OCI-LY1 (cell line): ENCODE results near the gene BNC1.
"Not testable (repeated sequence)": the region's sequence is repeated elsewhere in the genome, so short reads cannot be mapped to it uniquely, and the experiment has no call there.

Experiments used
- H2AFZ ChIP-seq: fragments of 200-600 bp; sonication (generic), shearing (Covaris generic); 2 replicates; pipeline ENCODE4 v1.6.0; 2014; ENCODE audit warnings: antibody characterized with exemption, mild to moderate bottlenecking, low read length
- H3F3A ChIP-seq: fragments of 200-600 bp; sonication (generic), shearing (Covaris generic); 2 replicates; pipeline ENCODE4 v1.6.0; 2014; ENCODE audit warnings: mild to moderate bottlenecking, antibody characterized with exemption, low read length, moderate library complexity; ENCODE audit not compliant: insufficient read depth
- H3K27ac ChIP-seq: fragments of 200-600 bp; sonication (generic); 2 replicates; pipeline ENCODE4 v1.5.1; 2014; ENCODE audit warnings: low read length, mixed run types, mild to moderate bottlenecking, low read depth; ENCODE audit not compliant: poor library complexity, severe bottlenecking
- H3K27me3 ChIP-seq: fragments of 200-600 bp; sonication (generic); 2 replicates; pipeline ENCODE4 v1.6.0; 2014; ENCODE audit warnings: antibody characterized with exemption, mild to moderate bottlenecking, low read length, moderate library complexity; ENCODE audit not compliant: insufficient read depth
- H3K36me3 ChIP-seq: fragments of 200-600 bp; sonication (generic); 2 replicates; pipeline ENCODE4 v1.6.1; 2014; ENCODE audit warnings: mild to moderate bottlenecking, antibody characterized with exemption, low read length, moderate library complexity, mixed read lengths; ENCODE audit not compliant: insufficient read depth
- H3K4me1 ChIP-seq: fragments of 200-600 bp; sonication (generic); 2 replicates; pipeline ENCODE4 v1.5.1; 2014; ENCODE audit warnings: mild to moderate bottlenecking, low read length, moderate library complexity; ENCODE audit not compliant: insufficient read depth, severe bottlenecking
- H3K4me2 ChIP-seq: fragments of 200-600 bp; sonication (generic), shearing (Covaris generic); 2 replicates; pipeline ENCODE4 v1.6.1; 2014; ENCODE audit warnings: low read length
- H3K4me3 ChIP-seq: fragments of 200-600 bp; sonication (generic); 2 replicates; pipeline ENCODE4 v1.5.1; 2014; ENCODE audit warnings: low read length, low read depth, mild to moderate bottlenecking, mixed read lengths; ENCODE audit not compliant: poor library complexity, severe bottlenecking
- H3K79me2 ChIP-seq: fragments of 200-600 bp; shearing (Covaris generic); 2 replicates; pipeline ENCODE4 v1.6.1; 2016; ENCODE audit warnings: mixed run types, low read length, mixed read lengths; ENCODE audit not compliant: insufficient read depth
- H3K9ac ChIP-seq: fragments of 200-600 bp; sonication (generic), shearing (Covaris generic); 2 replicates; pipeline ENCODE4 v1.6.1; 2014; ENCODE audit warnings: mild to moderate bottlenecking, low read length, mixed read lengths
- H3K9me2 ChIP-seq: fragments of 200-600 bp; sonication (generic), shearing (Covaris generic); 2 replicates; pipeline ENCODE4 v1.6.1; 2014; ENCODE audit warnings: low read depth, mild to moderate bottlenecking, low read length, mixed read lengths
- H3K9me3 ChIP-seq: fragments of 200-600 bp; shearing (Covaris generic); 2 replicates; pipeline ENCODE4 v1.6.1; 2014; ENCODE audit warnings: low read length, mixed read lengths
- H4K20me1 ChIP-seq: fragments of 200-600 bp; sonication (generic), shearing (Covaris generic); 2 replicates; pipeline ENCODE4 v1.6.0; 2016; ENCODE audit warnings: mild to moderate bottlenecking, low read length; ENCODE audit not compliant: insufficient read depth
- CTCF ChIP-seq: fragments of 200-600 bp; sonication (generic), shearing (Covaris generic); IDR thresholded peaks from 2 replicates; pipeline ENCODE4 v1.5.1; 2017; ENCODE audit warnings: mild to moderate bottlenecking, antibody characterized with exemption, low read length, moderate library complexity, mixed read lengths
- EZH2 ChIP-seq: fragments of 200-600 bp; sonication (generic), shearing (Covaris generic); IDR thresholded peaks from 2 replicates; pipeline ENCODE4 v1.8.0; 2017; ENCODE audit warnings: borderline replicate concordance, mixed run types, mild to moderate bottlenecking, antibody characterized with exemption, low read length, moderate library complexity, mixed read lengths

The BNC1 gene

DNA sequence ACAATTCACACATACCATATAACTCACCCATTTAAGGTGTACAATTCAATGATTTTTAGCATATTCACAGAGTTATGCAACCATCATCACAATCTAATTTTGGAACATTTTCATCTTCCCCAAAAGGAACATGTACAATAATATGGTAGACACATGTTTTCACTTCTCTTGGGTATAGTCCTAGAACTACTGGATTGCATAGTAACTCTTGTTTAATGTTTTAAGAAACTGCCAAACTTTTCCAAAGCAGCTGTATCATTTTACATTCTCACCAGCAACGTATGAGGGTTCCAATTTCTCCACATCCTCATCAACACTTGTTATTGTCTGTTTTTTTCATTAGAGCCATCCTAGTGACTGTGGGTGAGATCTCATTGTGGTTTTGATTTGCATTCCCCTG, 14.3 kb downstream of the BNC1 start:
- no peaks in the 10 kb centered on the region for H3K9me2 ChIP-seq
- H3K4me2 ChIP-seq: no peak overlapping the region
- H3K27me3 ChIP-seq: no peaks in the 10 kb centered on the region
- no peaks in the 10 kb centered on the region for H3F3A ChIP-seq
- TF ChIP-seq CTCF (no peak), EZH2 (no peak)
- no peak overlapping the region for H3K4me3 ChIP-seq
- H3K79me2 ChIP-seq: no peaks in the 10 kb centered on the region
- no peak overlapping the region for H3K27ac ChIP-seq
- no peaks in the 10 kb centered on the region for H3K36me3 ChIP-seq
- H4K20me1 ChIP-seq: no peaks in the 10 kb centered on the region
- H3K9ac ChIP-seq: no peak overlapping the region
- H3K9me3 ChIP-seq: no peaks in the 10 kb centered on the region
- no peaks in the 10 kb centered on the region for H3K4me1 ChIP-seq
- no peak overlapping the region for H2AFZ ChIP-seq

DNA sequence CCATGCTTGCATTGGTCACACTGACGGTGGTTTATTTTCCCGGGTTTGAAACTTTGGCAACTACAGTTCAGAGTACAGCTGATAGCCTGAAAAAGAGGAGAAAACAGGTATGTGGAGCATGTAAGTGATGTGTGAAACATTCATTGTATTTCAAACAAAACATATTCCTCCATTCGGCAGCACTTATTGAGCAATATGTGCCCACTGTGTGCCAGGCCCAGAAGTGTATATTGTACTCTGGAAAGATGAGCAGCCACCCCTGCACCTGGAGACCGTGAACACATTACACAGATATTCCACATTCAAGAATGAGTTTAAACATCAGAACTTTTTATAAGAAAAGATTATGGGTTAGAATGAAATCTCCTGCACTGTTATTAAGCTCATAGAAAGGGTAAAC, 16.3 kb downstream of the BNC1 start:
- H3F3A ChIP-seq: no peaks in the 10 kb centered on the region
- no peak overlapping the region for H3K27ac ChIP-seq

DNA sequence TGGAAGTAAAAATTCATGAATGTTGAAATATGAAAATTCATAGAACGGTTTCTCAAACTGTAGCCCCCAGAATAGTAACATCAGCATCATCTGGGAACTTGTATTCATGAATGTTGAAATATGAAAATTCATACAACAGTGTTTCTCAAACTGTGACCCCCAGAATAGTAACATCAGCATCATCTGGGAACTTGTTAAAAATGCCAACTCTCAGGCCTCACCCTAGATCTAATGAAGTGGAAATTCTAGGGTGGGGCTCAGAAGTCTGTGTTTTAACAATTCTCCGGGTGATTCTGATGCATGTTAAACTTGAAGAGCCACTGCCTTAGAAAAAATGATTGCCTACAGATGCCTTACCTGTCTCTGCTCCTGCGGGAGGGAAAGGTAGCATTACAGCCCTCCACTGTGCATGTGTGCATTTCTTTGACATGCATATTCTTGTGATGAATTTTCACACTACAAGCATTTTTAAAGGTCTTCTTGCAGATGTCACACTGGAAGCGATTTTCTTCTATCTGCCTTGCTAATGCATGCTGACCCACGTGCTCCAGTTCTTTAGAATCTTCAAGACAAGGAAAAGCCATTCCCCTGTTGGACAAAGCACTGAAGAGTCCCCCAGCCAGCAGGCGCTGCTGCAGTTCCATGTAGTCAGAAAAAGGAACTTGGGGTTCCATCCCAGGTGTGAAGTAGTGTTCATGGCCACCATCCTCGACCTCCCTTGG, 21.7 kb downstream of the BNC1 start:
- no peaks in the 10 kb centered on the region for H3K36me3 ChIP-seq

More for the DNA sequence above, 16.3 kb downstream of the BNC1 start:
- TF ChIP-seq EZH2: no peak
- TF ChIP-seq CTCF: no peak
- H3K4me2 ChIP-seq: no peak overlapping the region
- H3K27me3 ChIP-seq: no peaks in the 10 kb centered on the region
- no peaks in the 10 kb centered on the region for H3K79me2 ChIP-seq
- H3K4me3 ChIP-seq: no peak overlapping the region
- H3K9me3 ChIP-seq: no peaks in the 10 kb centered on the region
- no peaks in the 10 kb centered on the region for H3K4me1 ChIP-seq
- H3K9ac ChIP-seq: no peak overlapping the region
- no peaks in the 10 kb centered on the region for H3K9me2 ChIP-seq
- H4K20me1 ChIP-seq: no peaks in the 10 kb centered on the region
- H2AFZ ChIP-seq: no peak overlapping the region
- H3K36me3 ChIP-seq: no peaks in the 10 kb centered on the region

DNA sequence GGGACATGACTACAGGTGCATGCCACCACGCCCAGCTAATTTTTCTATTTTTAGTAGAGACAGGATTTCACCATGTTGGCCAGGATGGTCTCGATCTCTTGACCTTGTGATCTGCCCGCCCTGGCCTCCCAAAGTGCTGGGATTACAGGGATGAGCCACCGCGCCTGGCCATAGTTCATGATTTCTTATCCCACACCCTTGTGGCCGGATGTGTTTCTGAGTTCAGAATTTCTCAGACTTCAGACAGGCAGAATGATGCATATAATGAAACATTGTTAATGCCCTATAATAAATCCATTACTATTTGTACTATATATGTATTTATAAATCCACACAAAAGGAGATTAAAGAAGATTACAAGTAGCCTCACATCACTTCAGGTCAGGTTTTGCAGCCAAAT, 22.3 kb downstream of the BNC1 start:
- H3K36me3 ChIP-seq, H3K27me3 ChIP-seq: not testable (repeated sequence)

More for the DNA sequence above, 21.7 kb downstream of the BNC1 start:
- no peak overlapping the region for H3K9ac ChIP-seq
- H3K79me2 ChIP-seq: no peaks in the 10 kb centered on the region
- no peak overlapping the region for H3K27ac ChIP-seq
- TF ChIP-seq EZH2 (no peak), CTCF (no peak)
- no peak overlapping the region for H3K4me2 ChIP-seq
- no peak overlapping the region for H3K4me3 ChIP-seq
- H3F3A ChIP-seq: no peaks in the 10 kb centered on the region
- H3K27me3 ChIP-seq: no peaks in the 10 kb centered on the region
- H3K9me3 ChIP-seq: no peaks in the 10 kb centered on the region
- H2AFZ ChIP-seq: no peak overlapping the region
- no peaks in the 10 kb centered on the region for H3K4me1 ChIP-seq
- no peaks in the 10 kb centered on the region for H3K9me2 ChIP-seq
- H4K20me1 ChIP-seq: no peaks in the 10 kb centered on the region

More for the DNA sequence above, 22.3 kb downstream of the BNC1 start:
- not testable (repeated sequence) for H4K20me1 ChIP-seq, H3K9me2 ChIP-seq, H3K79me2 ChIP-seq, H3K9me3 ChIP-seq, H3K9ac ChIP-seq, H3K27ac ChIP-seq, H3K4me1 ChIP-seq, H3K4me3 ChIP-seq, H3F3A ChIP-seq, H2AFZ ChIP-seq, H3K4me2 ChIP-seq
